AG04450 (cell line): ENCODE measurements around the gene ZNF469. TPM values are rescaled to one million over a fixed set of nuclear protein-coding genes. Genes with fewer than 3 reads are reported as not detected.

ENCODE experiments used
- CTCF ChIA-PET: fragments of 300-600, 350-600 bp; formaldehyde crosslinking; extraction: SDS; loops from one replicate; lab custom pipeline; 2022; ENCODE audit warnings: antibody characterized with exemption, inconsistent platforms; lab: Charles Lee
- POLR2A ChIA-PET: fragments of 350-600 bp; formaldehyde crosslinking; extraction: SDS; loops from one replicate; lab custom pipeline; 2021; ENCODE audit warnings: antibody characterized with exemption, inconsistent platforms; lab: Yijun Ruan, JAX
- DNase-seq: peaks from one replicate; pipeline ENCODE4 v3.0.0-alpha.2; 2011; ENCODE audit warnings: low read depth, low spot score
- H3K27ac ChIP-seq: one replicate; pipeline ENCODE4 v1.5.1; 2012; ENCODE audit warnings: low read depth, low read length, control low read depth
- H3K27me3 ChIP-seq: one replicate; pipeline ENCODE4 v1.6.0; 2012; ENCODE audit warnings: low read length; ENCODE audit not compliant: control insufficient read depth, insufficient read depth
- H3K4me3 ChIP-seq: 2 replicates; pipeline ENCODE4 v1.5.1; 2011; ENCODE audit warnings: mild to moderate bottlenecking, low read depth, low read length, control low read depth
- H3K9me3 ChIP-seq: 2 replicates; pipeline ENCODE4 v1.5.1; 2012; ENCODE audit warnings: low read length; ENCODE audit not compliant: control insufficient read depth, insufficient read depth
- CTCF ChIP-seq: IDR thresholded peaks from 2 replicates; pipeline ENCODE4 v1.5.1; 2011; ENCODE audit warnings: low read depth, low read length, control low read depth, inconsistent platforms
- polyA plus RNA-seq: library from polyadenylated mRNA; depleted of rRNA; stranded (reverse); fragments of >200 nt; gene quantifications from 2 replicates; pipeline ENCODE4 v1.2.3, GENCODE V29; 2011

The ZNF469 gene
- polyA plus RNA-seq, 1 experiment: 2.2 TPM

DNA sequence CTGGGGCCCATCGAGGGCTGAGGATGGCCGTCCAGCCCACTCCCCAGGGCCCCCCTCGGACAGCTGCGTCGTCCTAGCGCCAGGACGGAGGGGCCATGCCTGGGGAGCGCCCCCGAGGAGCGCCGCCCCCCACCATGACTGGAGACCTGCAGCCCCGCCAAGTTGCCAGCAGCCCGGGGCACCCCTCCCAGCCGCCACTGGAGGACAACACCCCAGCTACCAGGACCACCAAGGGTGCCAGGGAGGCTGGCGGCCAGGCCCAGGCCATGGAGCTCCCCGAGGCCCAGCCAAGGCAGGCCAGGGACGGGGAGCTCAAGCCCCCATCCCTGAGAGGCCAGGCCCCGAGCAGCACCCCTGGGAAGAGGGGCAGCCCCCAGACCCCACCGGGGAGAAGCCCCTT lies 44.6 kb downstream of the ZNF469 start:
- Histone ChIP-seq H3K27ac (no peak overlapping the region), H3K9me3 (peaks cover 13% of the 10 kb centered on the region; the same call in 1 of the 2 replicates), H3K4me3 (no peak overlapping the region), H3K27me3 (no peaks in the 10 kb centered on the region)
- no peak for DNase-seq
- CTCF ChIA-PET: no interaction called here
- POLR2A ChIA-PET: no interaction called here
- TF ChIP-seq CTCF: no peak

- no peak for DNase-seq
- Histone ChIP-seq H3K4me3 (no peak overlapping the region), H3K27me3 (no peaks in the 10 kb centered on the region), H3K27ac (no peak overlapping the region), H3K9me3 (peaks cover 13% of the 10 kb centered on the region; the same call in 1 of the 2 replicates)
- POLR2A ChIA-PET: no interaction called here
- CTCF ChIA-PET: interaction anchor here (1.2 kb wide), 1 partner anchor 15 kb away, joined by 3 read pairs; no protein-coding TSS in a partner anchor
- TF ChIP-seq CTCF: no peak
Measured at GRCh38 chr16:88428156-88428555, 45.4 kb downstream of the ZNF469 start.

- H3K9me3 ChIP-seq: peaks cover 10% of the 10 kb centered on the region; the same call in 1 of the 2 replicates
- H3K4me3 ChIP-seq: no peak overlapping the region
- no peaks in the 10 kb centered on the region for H3K27me3 ChIP-seq
- no peak for TF ChIP-seq CTCF
- POLR2A ChIA-PET: no interaction called here
- DNase-seq: no peak
- no peak overlapping the region for H3K27ac ChIP-seq
- CTCF ChIA-PET: interaction anchor here (1.2 kb wide), 1 partner anchor 15 kb away, joined by 3 read pairs; no protein-coding TSS in a partner anchor
Measured at GRCh38 chr16:88428616-88429386, 46.0 kb downstream of the ZNF469 start.

DNA sequence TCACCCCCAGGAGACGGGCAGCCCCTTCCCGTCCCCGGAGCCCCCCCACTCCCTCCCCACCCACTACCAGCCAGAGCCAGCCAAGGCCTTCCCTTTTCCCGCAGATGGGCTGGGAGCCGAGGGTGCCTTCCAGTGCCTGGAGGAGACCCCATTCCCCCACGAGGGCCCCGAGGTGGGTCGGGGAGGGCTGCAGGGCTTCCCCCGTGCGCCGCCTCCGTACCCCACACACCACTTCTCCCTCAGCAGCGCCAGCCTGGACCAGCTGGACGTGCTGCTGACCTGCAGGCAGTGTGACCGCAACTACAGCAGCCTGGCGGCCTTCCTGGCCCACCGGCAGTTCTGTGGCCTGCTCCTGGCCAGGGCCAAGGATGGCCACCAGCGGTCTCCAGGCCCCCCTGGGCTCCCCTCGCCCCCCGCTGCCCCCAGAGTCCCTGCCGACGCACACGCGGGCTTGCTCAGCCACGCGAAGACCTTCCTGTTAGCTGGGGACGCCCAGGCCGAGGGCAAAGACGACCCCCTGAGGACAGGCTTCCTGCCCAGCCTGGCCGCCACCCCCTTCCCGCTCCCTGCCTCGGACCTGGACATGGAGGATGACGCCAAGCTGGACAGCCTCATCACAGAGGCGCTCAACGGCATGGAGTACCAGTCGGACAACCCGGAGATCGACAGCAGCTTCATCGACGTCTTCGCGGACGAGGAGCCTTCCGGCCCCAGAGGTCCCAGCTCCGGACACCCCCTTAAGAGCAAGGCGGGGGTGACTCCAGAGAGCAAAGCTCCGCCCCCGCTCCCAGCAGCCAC lies 46.8 kb downstream of the ZNF469 start:
- ChIA-PET CTCF (interaction anchor here (1.2 kb wide), 1 partner anchor 14 kb away, joined by 3 read pairs; no protein-coding TSS in a partner anchor), POLR2A (no interaction called here)
- no peak for TF ChIP-seq CTCF
- Histone ChIP-seq H3K27ac (no peak overlapping the region), H3K27me3 (no peaks in the 10 kb centered on the region), H3K4me3 (no peak overlapping the region), H3K9me3 (peaks cover 10% of the 10 kb centered on the region; the same call in 1 of the 2 replicates)
- no peak for DNase-seq

GRCh38 chr16:88430185-88430523 lies 47.4 kb downstream of the ZNF469 start:
- H3K9me3 ChIP-seq: peaks cover 10% of the 10 kb centered on the region; the same call in 1 of the 2 replicates
- TF ChIP-seq CTCF: no peak
- no peaks in the 10 kb centered on the region for H3K27me3 ChIP-seq
- H3K4me3 ChIP-seq: no peak overlapping the region
- no peak overlapping the region for H3K27ac ChIP-seq
- DNase-seq: no peak
- POLR2A ChIA-PET: no interaction called here
- CTCF ChIA-PET: no interaction called here
